GM21367 (cell line): ENCODE data around the gene PGD.
"Not testable (repeated sequence)": the region's sequence is repeated elsewhere in the genome, so short reads cannot be mapped to it uniquely, and the experiment has no call there.

Experiments
- ATAC-seq: cut with Tn5 transposase; IDR thresholded peaks from one replicate; pipeline ENCODE4 v1.9.1; 2021; ENCODE audit not compliant: unreplicated experiment

The PGD gene

GRCh38 chr1:10398278-10398733, 558 bp upstream of the PGD start:
- no peak for ATAC-seq

DNA sequence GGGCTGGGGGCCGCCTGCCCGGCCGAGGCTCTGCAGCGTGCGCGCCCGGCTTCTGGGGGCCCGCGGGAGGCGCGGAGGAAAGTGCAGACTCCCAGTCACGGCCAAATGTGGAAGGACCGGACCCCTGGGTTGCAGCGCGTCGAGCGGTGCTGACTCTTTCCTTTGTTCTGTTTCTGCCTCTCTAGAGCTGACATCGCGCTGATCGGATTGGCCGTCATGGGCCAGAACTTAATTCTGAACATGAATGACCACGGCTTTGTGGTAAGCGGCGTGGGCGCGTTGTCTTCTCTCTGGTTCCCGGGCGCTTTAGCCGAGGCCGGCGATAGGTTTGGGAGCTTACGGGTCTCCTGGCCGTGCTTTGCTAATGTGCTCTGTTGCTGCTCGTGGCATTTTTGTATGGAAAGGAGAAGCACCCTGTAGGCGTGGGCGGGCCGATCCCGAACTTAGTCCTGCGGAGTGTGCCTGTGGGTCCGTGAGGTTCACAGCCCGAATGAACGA, 629 bp downstream of the PGD start:
- no peak for ATAC-seq

DNA sequence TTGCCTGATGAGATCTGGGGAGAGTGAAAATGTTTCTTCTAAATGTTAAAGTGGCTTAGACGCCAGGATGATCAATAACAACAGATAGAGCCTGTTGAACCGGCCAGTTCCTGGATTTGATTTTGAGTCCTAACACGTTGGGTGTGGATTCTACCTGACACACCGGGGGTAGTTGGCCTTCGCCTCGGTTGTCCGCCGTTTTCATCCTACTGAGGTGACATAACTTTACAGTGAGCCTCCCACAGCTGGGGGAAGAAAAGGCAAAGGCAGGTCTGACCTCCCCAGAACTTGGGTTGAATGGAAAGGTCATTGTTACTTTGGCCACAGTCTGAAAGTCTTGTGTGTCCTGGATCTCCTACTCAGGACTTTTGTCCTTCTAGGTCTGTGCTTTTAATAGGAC, 1.1 kb downstream of the PGD start:
- ATAC-seq, result no peak

GRCh38 chr1:10401281-10401680, 2.4 kb downstream of the PGD start:
- ATAC-seq, result no peak

- ATAC-seq, result no peak
These were observed 3.9 kb downstream of the PGD start for GRCh38 chr1:10402729-10403274.

DNA sequence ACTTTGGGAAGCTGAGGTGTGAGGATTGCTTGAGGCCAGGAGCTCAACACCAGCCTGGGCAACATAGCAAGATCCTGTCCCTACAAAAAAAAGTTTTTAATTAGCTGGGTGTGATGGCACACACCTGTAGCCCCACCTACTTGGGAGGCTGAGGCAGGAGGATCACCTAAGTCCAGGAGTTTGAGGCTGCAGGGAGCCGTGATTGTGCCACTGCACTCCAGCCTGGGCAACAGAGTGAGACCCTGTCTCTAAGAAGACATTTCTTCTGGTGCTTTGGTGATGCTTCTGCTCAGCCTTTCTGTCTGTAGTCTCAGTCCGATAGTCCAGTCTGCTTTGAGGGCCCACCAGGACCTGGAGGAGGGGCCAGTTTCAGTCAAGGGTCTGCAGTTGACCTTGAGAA, 8.3 kb downstream of the PGD start:
- ATAC-seq, result no peak

- no peak for ATAC-seq
These were observed 16.5 kb downstream of the PGD start for GRCh38 chr1:10415211-10415930.

DNA sequence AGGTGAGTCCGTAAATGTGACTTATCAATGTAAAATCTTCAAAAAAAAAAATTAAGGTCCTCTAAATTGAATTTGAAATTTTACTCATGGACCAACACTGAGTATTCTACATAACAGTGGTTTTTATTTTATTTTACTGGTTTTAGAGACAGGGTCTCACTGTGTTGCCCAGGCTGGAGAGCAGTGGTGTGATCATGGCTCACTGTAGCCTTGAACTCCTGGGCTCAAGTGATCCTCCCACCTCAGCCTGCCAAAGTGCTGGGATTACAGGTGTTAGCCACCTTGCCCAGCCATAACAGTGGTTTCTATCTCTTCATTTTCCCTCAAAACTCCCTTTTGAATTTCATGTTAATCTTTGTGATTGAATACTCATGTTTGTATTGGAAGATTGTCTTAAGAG, 17.1 kb downstream of the PGD start:
- ATAC-seq, result not testable (repeated sequence)

DNA sequence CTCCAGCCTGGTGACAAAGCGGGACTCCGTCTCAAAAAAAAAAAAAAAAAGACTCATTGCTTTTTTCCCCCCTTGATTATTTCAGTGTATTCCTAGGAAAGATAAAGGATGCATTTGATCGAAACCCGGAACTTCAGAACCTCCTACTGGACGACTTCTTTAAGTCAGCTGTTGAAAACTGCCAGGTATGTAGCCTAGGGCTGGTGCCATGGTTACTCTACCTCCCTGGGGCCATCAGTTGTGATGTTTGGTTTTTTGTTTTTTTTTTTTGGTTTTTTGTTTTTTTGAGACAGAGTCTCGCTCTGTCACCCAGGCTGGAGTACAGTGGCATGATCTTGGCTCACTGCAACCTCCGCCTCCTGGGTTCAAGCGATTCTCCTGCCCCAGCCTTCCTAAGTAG, 19.9 kb downstream of the PGD start:
- not testable (repeated sequence) for ATAC-seq

DNA sequence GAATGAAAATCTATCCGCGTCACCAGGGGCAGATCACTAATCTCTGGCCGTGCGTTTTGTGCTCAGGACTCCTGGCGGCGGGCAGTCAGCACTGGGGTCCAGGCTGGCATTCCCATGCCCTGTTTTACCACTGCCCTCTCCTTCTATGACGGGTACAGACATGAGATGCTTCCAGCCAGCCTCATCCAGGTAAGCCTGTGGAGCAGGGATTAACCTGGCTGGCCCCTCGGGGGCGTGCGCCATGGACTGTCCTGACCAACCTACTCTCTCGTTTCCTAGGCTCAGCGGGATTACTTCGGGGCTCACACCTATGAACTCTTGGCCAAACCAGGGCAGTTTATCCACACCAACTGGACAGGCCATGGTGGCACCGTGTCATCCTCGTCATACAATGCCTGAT, 20.5 kb downstream of the PGD start:
- no peak for ATAC-seq

DNA sequence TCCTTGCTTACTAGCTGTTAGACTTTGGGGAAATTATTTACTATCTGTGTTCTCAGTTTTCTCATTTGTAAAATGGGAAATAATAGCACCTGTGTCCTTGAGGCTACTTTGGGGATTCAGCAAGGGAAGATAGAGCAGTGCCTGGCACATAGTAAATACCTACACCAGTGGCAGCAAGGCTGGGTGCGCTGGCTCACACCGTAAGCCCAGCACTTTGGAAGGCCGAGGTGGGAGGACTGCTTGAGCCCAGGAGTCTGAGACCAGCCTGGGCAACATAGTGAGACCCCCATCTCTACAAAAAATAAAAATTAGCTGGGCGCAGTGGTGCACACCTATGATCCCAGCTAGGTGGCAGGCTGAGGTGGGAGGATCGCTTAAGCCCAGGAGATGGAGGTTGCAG, 22.8 kb downstream of the PGD start:
- ATAC-seq, result no peak

GRCh38 chr1:10424034-10424433, 25.2 kb downstream of the PGD start:
- no peak for ATAC-seq

DNA sequence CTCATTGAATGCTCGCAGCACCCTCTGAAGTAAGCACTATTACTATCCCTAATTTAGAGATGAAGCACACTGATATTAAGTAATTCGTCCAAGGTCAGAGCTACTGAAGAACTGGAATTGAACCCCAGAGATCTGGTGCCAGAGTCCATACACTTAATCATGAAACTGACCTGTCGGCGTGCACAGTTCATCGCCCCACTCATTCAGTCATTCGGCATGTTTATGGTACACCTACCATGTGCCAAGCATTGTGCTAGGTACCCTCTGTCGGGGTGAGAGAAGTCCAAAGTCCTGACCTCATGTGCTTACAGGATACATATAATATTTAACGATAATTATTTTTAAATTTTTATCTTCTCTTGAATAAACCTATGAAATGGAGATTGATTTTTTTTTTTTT, 25.8 kb downstream of the PGD start:
- no peak for ATAC-seq

- ATAC-seq, result not testable (repeated sequence)
These were observed 27.1 kb downstream of the PGD start for GRCh38 chr1:10425826-10426534.

GRCh38 chr1:10426535-10426848, 27.6 kb downstream of the PGD start:
- not testable (repeated sequence) for ATAC-seq

GRCh38 chr1:10428984-10429383, 30.1 kb downstream of the PGD start:
- no peak for ATAC-seq

DNA sequence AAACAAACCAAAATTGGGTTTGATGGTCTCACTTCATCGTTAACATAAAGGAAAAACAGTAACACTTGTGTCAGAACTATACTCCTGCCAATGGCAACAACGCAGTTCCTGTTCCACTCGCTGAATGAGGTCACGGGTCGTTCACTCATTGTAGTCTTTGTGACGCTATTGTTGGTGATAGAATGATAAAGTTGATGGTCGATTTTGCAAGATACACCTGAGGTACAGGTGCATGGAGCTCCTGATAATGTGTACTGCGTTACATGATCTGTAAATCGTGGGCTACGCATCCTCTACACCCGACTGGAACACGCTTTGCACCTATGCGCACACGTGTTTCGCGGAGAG, 31.0 kb downstream of the PGD start:
- peak; percentile 14 for ATAC-seq

- peak; percentile 67 for ATAC-seq
These were observed 31.6 kb downstream of the PGD start, which contains the start of gene CENPS for GRCh38 chr1:10430216-10431069. TSS of gene CENPS (plus strand) at chr1:10430433. CDS start at chr1:10430518, 85 bp downstream.

- ATAC-seq, result no peak
These were observed 32.3 kb downstream of the PGD start for GRCh38 chr1:10431070-10431730.

- ATAC-seq, result no peak
These were observed 34.2 kb downstream of the PGD start for GRCh38 chr1:10432910-10433700.
